Measurements from ENCODE around the gene GMPR. TPM values are rescaled to one million over a fixed set of nuclear protein-coding genes. Genes with fewer than 3 reads are reported as not detected.

The GMPR gene
- total and polyA plus RNA-seq, 12 donors = 17.0 to 49.1 (median 26.3) TPM

GRCh38 chr6:16331384-16332174 lies 93.2 kb downstream of the GMPR start:
- H3K4me3 ChIP-seq = no peak overlapping the region
- TF ChIP-seq, protein P1, sequence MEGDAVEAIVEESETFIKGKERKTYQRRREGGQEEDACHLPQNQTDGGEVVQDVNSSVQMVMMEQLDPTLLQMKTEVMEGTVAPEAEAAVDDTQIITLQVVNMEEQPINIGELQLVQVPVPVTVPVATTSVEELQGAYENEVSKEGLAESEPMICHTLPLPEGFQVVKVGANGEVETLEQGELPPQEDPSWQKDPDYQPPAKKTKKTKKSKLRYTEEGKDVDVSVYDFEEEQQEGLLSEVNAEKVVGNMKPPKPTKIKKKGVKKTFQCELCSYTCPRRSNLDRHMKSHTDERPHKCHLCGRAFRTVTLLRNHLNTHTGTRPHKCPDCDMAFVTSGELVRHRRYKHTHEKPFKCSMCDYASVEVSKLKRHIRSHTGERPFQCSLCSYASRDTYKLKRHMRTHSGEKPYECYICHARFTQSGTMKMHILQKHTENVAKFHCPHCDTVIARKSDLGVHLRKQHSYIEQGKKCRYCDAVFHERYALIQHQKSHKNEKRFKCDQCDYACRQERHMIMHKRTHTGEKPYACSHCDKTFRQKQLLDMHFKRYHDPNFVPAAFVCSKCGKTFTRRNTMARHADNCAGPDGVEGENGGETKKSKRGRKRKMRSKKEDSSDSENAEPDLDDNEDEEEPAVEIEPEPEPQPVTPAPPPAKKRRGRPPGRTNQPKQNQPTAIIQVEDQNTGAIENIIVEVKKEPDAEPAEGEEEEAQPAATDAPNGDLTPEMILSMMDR (IDR thresholded peaks at IDR 0.05) = peak; percentile 83 to 97 (median 92)
- TF ChIP-seq POLR2A (IDR thresholded peaks at IDR 0.05) = no peak
- intact Hi-C loops (cut with DNase I) = loop anchor here (5.0 to 10.0 kb wide), 3 partner anchors 76 to 433 kb away; partner anchors contain the start of gene ATXN1 (in 2 of the 2)
- DNase-seq = peak; percentile 57 to 87 (median 74)
- no peaks in the 10 kb centered on the region for H3K9me3 ChIP-seq (replicated peaks in 1 of 3)
- peaks cover 21 to 33% of the 10 kb centered on the region in 2 donors for H3K4me1 ChIP-seq (replicated peaks in 1 of 2)
- no peaks in the 10 kb centered on the region for H3K27me3 ChIP-seq
- H3K27ac ChIP-seq = peak overlapping the region in 4 of 5 donors; percentile 1 to 63 (median 44)
- peaks cover 0 to 7% of the 10 kb centered on the region in 2 donors for H3K36me3 ChIP-seq (replicated peaks in 1 of 2)
- WGBS, 4 donors = 15 to 19% (median 15%) methylated on average over 11 of the region's 11 CpGs

DNA sequence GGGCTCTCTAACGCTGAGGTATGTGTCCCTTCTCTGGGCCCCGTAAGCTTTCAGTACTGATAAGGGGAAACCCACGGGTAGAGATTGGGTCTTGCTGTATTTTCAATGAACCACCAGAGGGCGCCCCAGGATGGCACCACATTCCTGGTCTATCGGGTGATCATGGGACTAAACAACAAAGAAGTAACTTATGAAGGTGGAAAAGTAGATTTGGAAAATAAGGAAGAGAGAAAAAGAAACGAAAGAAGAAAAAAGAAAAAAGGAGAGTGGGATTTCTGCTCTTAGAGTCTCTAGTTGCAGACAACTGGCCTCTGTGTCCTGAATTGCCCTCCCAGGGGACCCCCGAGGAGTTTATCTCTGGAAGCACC lies 93.8 kb downstream of the GMPR start:
- peaks cover 21 to 35% of the 10 kb centered on the region in 2 donors for H3K4me1 ChIP-seq (replicated peaks in 1 of 2)
- intact Hi-C loops (cut with DNase I) = loop anchor here (5.0 to 10.0 kb wide), 3 partner anchors 75 to 433 kb away; partner anchors contain the start of gene ATXN1 (in 2 of the 2)
- WGBS, 4 donors = 7 to 11% (median 10%) methylated on average over 7 of the region's 7 CpGs

DNA sequence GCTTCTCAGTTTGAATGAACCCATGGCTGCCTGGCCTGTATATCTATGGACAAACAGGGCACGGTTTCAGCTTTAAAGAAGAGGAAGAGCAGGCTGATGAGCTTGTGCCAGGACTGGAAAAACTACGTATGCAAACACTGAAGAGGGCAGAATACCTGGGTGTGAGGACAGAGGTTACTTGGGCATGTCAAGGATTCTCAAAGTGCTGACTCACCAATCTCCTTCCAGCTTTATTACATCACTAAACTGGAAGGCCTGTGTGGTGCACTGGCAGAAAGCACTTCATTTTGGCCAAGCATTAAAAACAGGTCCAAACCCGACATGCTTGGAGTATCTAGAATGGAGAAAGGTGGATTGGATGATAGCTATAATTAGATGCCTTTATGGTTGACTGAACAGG lies 95.2 kb downstream of the GMPR start:
- Histone ChIP-seq H3K27me3 (no peaks in the 10 kb centered on the region), H3K4me1 (replicated peaks in 1 of 2) (peaks cover 28 to 47% of the 10 kb centered on the region in 2 donors), H3K36me3 (replicated peaks in 1 of 2) (no peaks in the 10 kb centered on the region), H3K27ac (peak overlapping the region in 2 of 5 donors; percentile 33 to 77), H3K4me3 (no peak overlapping the region), H3K9me3 (replicated peaks in 1 of 3) (no peaks in the 10 kb centered on the region)
- peak in 3 of 7 donors; percentile 37 to 58 (median 54) for DNase-seq
- intact Hi-C loops (cut with DNase I) = loop anchor here (5.0 to 10.0 kb wide), 3 partner anchors 74 to 431 kb away; partner anchors contain the start of gene ATXN1 (in 2 of the 2)
- 48 to 57% (median 54%) methylated on average over 3 of the region's 3 CpGs for WGBS, 4 donors
- TF ChIP-seq POLR2A (IDR thresholded peaks at IDR 0.05) = no peak
- TF ChIP-seq, protein P1 (IDR thresholded peaks at IDR 0.05) = no peak

More for the DNA sequence above, 93.8 kb downstream of the GMPR start:
- peak overlapping the region in 4 of 5 donors; percentile 1 to 63 (median 44) for H3K27ac ChIP-seq
- peak; percentile 76 to 95 (median 86) for DNase-seq
- H3K27me3 ChIP-seq = no peaks in the 10 kb centered on the region
- peak in 1 of 2 donors; percentile 33 for TF ChIP-seq POLR2A (IDR thresholded peaks at IDR 0.05)
- TF ChIP-seq, protein P1 (IDR thresholded peaks at IDR 0.05) = peak; percentile 88 to 97 (median 93)
- H3K4me3 ChIP-seq = no peak overlapping the region
- no peaks in the 10 kb centered on the region for H3K9me3 ChIP-seq (replicated peaks in 1 of 3)
- peaks cover 0 to 2% of the 10 kb centered on the region in 2 donors for H3K36me3 ChIP-seq (replicated peaks in 1 of 2)

DNA sequence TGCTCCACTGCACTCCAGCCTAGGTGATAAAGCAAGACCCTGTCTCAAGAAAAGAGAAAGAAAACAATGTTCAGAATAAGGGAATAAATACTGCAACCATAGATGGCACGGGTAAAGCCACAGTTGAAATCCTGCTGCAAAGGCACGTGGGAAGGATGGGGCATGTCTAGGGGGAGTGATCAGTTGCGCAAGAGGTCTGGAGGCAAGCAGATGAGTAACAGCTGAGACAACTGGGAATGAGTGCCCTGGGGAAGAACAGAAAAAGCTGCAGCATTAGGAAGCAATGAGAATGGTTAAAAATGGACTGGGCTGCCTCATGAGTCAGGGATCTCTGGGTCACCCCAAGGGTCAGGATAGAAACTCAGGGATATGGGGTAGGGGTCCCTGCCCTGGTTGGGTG lies 96.3 kb downstream of the GMPR start:
- H3K27me3 ChIP-seq = no peaks in the 10 kb centered on the region

More for the DNA sequence above, 96.3 kb downstream of the GMPR start:
- Histone ChIP-seq H3K4me1 (replicated peaks in 1 of 2) (peaks cover 31 to 55% of the 10 kb centered on the region in 2 donors), H3K27ac (peak overlapping the region; percentile 33 to 80 (median 77)), H3K36me3 (replicated peaks in 1 of 2) (no peaks in the 10 kb centered on the region), H3K9me3 (replicated peaks in 1 of 3) (no peaks in the 10 kb centered on the region), H3K4me3 (no peak overlapping the region)
- DNase-seq = peak; percentile 79 to 94 (median 92)
- intact Hi-C loops (cut with DNase I) = loop anchor here (5.0 to 10.0 kb wide), 3 partner anchors 73 to 430 kb away; partner anchors contain the start of gene ATXN1 (in 2 of the 2)
- WGBS, 4 donors = 22 to 25% (median 24%) methylated on average over 3 of the region's 3 CpGs
- peak in 1 of 2 donors; percentile 43 for TF ChIP-seq POLR2A (IDR thresholded peaks at IDR 0.05)
- TF ChIP-seq, protein P1 (IDR thresholded peaks at IDR 0.05) = no peak

All from adrenal gland (tissue), 12 donors.